NCI-H2081 treated with DMSO at 0.1 percent for 48 hours (cell line): ENCODE measurements around the gene CCM2L.

Experiments
- DNase-seq: peaks from one replicate; lab custom pipeline; 2025; lab: John Stamatoyannopoulos, UW

The CCM2L gene

DNA sequence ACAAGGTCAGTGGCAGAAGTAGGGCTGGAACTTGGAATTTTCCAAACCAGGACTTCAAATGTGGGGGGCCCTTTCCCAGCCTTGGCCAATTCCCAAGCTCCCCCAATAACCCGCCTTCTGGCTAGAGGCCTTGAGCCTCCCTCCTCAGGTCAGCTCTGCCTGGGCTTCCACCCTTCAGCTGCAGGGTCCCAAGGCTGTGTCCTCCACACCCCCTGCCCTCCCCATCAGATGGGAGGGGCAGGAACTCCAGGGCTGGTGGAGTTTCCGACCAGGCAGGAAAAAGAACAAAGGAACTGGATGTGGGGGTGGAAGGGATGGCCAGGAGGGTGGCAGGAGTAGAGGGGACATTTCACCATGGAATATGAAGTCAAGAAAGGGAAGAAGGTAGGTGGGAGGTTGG is at the start of gene CCM2L:
CCM2L (plus strand) TSS at position 338 of the 400 bp plus-strand sequence; CDS start at position 355, 17 bp downstream.
- no peak for DNase-seq

DNA sequence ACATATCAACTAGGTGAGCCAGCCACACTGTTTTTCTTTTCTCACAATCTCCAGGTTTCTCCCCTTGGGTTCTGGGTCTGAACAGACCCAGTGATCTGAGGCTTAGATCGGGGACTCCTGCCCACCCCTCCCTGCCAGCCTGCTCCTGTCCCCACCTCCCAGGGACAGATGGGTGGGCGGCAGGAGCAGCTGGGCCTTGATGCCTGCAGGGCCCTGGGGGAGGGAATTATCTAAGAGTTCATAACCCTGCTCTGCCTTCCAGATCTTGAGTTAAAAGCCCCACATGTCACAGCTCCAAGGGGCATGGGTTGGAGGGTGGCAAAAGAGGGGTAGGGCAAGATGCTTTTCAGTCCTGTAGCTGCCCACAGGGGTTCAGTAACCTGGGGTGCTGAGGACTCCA is 47.5 kb upstream of the CCM2L start:
- DNase-seq: no peak

DNA sequence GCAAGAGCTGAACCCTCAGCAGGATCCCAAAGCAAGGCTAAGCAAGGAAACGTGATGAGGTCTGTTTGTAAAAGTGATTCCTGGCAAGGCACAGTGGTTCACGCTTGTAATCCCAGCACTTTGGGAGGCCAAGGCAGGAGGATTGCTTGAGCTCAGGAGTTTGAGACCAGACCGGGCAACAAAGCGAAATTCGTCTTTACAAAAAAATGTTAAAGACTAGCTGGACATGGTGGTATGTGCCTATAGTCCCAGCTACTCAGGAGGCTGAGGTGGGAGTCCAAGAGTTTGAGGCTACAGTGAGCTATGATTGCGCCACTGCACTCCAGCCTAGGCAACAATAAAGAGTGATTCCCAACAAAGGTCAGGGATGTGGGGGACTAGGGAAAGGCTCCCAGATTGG is 46.3 kb upstream of the CCM2L start:
- DNase-seq: no peak

DNA sequence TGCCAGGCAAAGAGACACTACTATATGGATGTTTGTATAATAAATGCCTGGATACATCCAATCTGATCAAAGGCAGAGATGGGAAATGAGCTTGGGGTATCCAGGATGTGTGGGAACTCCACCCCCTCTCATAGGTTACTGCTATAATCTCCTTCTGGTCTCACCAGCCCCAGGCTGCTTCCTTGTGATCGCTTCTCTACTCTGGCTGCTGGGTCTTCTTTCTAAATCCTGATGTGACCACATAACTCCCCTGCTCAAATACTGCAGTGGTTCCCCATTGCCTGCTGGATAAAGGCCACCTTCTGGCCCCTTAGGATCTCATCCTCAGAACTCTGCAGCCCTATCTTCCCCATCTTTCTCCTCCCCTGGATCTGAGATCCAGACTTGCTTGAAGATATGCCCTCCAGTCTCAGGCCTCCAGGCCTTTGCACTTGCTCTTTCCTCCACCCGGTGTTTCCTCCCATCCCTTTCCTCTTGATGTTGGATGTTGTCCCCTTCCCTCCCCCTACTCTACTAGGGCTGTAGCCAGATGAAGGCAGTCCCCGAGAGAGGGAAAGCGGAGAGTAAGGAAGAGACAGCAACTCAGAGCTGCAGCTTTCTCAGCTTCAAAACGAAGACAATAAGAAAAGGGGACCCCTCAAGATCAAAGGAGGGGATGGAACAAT is 43.1 kb upstream of the CCM2L start:
- no peak for DNase-seq

DNA sequence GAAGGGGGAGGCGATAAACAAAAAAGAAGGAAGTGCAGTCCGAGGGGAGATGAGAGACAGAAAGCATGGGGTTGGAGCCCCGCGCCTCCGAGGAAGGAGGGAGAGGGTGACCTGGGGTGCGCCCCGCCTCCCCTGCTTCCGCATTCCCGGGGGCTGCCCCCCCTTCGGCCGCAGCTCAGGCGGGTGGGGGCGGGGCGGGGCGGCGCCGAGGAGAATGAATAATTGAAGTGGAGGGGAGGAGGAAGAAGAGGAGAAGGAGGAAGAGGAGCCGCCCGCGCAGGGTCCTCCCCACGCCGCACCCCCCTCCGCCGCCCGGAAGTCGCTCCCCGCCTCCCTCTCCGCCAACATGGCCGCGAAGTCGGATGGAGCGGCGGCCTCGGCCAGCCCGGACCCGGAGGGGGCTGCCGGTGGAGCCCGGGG is 42.4 kb upstream of the CCM2L start, which contains the start of gene XKR7:
XKR7 (plus strand) TSS at position 322 of the 420 bp plus-strand sequence; CDS start at position 347, 25 bp downstream.
- DNase-seq: no peak

DNA sequence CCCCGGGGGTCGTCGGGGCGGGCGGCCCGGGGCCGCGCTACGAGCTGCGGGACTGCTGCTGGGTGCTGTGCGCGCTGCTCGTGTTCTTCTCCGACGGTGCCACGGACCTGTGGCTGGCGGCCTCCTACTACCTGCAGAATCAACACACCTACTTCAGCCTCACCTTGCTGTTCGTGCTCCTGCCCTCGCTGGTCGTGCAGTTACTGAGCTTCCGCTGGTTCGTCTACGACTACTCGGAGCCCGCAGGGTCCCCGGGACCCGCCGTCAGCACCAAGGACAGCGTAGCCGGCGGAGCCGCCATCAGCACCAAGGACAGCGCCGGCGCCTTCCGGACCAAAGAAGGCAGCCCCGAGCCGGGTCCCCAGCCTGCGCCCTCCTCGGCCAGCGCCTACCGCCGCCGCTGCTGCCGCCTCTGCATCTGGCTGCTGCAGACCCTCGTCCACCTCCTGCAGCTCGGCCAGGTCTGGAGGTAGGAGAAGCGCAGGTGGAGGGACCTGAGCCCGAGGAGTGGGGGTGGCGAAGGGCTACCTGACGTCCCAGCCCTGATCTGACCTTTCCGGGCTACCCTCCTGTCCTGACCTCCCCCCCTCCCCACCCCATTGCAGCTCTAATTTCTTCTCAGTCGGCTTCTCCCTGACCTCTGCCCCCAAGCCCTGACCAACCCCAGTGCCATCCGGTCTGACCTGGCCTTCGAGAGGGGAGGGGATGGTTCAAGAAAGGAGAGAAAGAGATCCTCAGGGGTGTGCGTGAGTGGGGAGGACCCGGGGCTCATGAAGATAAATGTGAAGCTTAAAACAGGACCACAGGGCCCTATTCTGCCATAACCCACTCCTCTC is 41.7 kb upstream of the CCM2L start:
- no peak for DNase-seq

DNA sequence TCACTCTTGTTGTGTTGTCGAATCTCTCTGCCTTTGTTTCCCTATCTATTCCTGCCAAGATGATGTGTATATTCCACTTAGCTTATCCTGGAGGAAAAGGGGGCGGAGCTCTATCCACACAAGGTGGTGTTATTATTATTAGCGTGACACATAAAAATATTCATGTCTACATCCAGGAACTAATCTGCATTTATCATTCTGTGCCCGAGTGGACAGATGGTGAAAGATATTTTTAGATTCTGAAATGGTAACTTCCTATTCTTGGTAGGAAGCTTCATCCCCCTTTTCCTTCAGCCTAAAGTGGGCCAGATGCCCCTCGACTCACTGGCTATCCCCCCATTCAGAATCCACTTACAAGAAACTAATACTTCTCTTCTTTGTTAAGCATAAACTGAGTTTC is 40.2 kb upstream of the CCM2L start:
- DNase-seq: no peak

DNA sequence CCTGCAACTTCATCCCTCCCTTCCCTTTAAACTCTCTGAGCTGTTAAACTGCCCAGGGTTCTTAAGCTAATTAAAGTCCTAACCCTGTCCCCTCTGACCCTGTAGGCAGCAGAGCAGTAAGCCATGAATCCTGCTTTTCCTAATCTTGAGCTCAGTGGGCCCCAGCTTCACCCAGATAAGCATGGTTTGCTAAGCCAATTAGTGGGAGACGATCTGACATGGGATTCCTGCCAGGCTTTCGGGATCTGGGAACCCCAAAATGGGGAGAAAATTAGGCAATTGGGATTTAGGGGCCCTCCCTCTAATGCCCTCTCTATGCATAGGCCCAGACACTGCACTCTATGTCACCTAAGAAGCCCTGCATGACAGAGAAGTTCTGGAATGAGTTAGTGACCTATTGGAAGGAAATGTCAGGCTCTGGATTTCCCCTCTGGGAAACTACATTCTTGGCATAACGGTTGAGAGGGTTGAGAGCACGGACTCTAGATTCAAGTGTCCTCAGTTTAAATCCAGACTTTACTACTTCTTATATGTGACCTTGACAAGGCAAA is 37.7 kb upstream of the CCM2L start:
- DNase-seq: no peak

DNA sequence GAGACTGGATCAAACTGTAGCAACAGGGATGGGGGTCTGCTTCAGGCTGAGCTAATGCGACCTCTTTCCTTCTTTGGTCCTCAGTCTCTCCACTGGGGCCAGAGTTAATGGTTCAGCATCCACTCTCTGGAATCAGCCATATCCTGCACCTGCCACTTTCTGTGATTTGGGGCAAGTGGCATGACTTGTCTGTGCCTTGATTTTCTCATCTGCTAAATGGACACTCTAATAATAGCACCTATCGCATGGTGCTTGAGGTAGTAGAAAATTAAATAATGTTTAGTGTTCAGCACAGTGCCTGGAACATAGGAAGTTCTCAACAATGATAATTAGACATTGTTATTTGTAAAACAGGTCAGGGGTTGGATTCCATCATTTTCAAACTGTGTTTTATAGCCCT is 35.9 kb upstream of the CCM2L start:
- no peak for DNase-seq

DNA sequence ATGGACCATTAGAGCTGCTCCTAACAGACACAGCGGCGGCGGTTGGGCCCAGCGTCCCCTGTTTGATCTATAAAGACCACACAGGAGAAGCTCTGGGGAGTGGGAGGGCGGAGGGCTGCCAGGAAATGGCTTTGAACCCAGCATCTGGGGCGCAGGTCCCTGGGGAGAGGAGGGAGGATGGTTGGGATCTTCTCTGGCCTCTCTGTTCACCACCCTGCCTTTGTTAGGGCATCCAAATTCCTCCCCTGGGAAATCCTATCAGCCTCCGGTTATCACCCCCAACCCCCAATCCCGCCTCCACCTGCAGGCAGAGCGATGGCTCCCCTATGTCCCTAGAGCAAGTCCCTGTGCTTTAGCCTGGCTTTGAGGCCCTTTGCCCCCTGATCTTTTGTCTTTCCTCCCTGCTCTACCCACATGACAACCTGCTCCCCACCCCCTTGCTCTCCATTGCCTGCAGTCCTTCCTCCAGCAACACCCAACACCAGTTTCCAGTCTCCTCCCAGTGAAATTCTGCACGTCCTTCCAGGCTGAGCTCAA is 35.2 kb upstream of the CCM2L start:
- no peak for DNase-seq

DNA sequence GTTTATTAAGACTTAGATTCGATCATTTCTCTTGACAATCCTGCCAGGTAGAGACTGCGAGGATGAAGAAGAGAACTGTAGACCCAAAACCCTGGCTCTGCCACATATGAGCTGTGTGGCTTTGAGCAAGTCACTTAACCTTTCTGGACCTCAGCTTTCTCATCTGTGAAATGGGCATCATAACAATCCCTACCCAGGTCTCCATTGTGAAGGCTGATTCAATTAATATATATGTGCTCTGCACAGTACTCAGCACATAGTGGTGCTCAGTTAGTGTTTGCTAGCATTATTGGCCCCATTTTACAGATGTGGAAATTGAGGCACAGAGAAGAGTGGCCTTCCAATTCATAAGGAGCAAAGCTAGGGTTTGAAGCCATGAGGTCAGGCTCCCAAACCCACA is 34.4 kb upstream of the CCM2L start:
- DNase-seq: no peak

DNA sequence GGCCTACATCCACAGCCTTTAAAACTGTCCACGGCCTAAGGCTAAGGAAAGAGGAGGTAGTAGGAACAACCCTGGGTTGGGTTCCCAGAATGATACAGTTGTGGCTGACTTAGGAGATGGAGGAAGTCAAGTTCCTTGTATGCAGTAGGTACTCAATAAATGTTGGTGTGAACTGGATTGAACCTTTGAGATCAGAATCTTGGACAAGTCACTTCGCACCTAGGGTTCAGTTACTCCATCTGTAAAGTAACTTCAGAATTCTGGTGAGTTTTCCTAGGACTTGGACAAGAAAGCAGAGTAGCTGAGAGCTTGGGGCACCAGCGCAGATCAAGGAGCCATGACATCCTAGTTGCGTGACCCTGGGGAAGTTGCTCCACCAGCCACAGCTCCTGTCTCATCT is 33.2 kb upstream of the CCM2L start:
- no peak for DNase-seq

DNA sequence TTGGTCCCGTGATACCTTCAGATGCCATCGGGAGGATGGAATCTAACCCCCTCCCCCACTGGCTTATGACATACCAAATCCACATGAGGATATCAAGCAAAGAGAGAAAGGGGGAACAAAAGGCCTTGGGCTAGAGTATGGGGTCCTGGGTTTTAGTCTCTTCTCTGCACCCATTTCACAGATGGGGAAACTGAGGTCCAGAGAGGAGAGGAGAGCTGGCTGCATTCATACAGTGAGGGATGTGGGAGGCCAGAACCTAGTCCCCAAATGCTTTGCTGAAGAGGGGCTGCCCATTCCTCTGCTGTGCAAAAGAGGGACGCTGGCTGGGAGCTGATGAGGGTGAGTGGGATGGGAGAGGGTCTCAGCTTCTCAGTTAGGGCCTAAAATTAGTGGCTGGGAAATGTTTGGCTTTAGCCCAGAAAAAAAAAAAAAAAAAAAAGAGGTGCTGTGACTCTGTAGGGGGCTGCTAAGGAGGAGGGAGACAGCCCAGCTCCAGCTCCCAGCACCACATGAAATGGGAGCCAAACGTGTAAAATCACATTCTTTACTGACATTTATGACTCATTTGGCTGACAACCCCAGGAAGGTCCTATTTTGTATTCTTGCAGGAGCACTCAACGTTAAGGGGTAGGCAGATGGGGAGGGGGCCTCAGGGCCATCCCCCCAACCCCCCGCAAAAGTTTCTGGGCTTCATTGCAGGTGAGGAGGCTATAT is 30.4 kb upstream of the CCM2L start:
- no peak for DNase-seq

DNA sequence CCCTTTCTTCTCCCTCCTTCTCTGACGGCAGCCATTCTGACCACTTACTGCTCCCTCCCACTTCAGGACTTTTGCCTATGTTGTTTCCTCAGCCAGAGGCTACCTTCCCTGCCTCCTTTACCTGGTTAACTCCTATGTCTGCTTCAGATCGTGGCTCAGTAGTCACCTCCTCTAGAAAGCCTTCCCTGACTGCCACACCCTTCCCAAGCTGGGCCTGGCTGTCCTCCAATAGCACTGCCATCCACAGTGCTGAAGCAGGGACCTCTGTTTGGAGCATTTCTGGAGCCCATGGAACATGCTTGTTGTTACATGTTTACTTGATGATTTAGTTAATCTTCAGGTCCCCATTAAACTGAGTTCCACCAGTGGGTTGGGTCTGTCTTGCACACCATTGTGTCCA is 28.5 kb upstream of the CCM2L start:
- no peak for DNase-seq

DNA sequence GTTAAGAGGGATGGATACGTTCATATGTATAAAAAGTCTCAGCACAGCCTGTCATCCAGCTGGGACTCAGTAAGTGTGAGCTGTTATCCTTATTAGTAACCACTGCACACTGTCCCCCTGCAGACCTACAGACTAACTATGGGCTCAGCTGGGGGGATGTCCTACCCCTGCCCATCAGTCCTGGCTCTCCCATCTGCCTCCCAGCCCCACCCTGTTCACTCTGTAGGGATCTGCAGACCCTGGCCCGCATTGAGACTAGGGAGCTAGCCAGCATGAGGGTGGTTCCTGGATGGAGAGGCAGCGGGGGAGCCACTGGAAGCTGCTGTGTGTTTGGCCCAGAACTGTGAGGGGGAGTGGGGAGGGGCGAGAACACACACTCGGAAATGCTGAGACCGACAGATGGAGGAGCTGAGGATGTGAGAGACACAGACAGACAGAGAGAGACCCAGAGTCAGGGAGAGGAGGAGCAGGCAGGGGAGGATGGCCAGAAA is 25.2 kb upstream of the CCM2L start:
- no peak for DNase-seq

DNA sequence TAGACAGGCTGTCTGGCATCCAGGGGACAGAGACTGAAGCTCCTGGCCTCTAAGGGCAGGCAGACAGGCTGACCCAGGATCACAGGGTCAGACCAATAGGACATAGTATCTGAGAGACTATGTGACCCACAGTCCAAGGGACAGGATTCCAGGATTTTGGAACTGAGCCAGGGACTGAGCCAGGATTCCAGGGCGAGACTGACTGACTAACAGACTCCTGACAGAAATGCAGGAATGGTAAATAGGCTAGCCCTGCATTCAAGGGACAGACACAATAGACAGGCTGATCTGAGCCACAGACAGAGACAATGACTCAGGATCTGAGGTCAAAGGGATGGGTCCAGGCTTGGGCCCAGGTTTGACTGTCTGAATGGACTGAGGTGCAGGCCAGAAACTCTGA is 22.5 kb upstream of the CCM2L start:
- no peak for DNase-seq

DNA sequence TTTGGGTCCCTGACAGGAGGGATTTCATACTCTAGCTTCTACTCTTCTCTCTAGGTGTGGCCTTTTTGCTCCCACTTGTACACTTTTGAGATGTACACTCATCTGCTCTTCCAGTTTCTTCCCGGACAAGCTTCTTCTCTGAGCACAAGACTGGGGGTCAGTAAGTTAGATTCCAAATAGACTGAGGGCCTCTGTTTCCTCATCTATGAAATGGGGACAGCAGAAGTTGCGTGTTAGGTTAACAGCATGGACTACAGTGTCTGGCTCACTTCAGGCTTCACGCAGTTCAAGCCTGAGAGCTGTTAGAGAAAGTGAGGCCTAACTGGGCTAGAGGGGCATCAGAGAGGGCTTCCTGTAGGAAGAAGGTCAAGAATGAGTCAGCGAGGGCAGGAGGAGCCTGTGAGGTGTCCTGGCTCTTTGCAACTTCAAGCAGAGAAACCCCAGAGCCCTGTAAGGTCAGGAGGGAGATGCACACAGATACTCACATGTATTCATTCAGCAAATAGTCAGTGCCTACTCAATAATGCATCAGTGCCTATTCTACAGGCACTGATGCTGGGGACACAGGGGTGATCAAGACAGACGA is 21.7 kb upstream of the CCM2L start:
- DNase-seq: no peak

DNA sequence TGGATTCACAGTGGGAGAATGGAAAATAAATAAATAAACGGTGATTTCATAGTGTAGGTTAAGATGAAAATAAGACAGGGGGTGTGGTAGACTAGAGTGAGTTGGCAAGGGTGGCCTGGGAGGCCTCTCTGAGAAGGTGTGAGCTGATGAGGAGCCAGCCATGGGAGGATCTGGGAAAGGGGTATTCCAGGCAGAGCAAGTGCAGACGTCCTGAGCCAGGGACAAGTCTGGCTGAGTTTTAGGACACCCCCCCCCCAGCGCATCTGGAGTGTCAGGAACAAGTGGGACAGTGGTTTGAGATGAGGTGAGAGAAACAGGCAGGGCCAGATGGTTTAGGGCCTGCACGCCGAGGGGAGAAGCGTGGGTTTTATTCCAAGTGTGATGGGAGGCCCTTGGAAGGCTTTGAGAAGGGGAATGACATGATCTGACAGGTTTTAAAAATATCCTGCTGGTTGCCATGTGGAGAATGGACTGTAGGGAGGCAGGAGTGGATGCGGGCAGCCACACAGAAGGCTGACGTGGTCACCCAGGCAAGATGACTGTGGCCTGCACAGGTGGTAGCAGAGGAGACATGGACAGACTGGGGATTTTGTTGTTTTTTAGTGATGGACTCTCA is 21.1 kb upstream of the CCM2L start:
- DNase-seq: no peak

DNA sequence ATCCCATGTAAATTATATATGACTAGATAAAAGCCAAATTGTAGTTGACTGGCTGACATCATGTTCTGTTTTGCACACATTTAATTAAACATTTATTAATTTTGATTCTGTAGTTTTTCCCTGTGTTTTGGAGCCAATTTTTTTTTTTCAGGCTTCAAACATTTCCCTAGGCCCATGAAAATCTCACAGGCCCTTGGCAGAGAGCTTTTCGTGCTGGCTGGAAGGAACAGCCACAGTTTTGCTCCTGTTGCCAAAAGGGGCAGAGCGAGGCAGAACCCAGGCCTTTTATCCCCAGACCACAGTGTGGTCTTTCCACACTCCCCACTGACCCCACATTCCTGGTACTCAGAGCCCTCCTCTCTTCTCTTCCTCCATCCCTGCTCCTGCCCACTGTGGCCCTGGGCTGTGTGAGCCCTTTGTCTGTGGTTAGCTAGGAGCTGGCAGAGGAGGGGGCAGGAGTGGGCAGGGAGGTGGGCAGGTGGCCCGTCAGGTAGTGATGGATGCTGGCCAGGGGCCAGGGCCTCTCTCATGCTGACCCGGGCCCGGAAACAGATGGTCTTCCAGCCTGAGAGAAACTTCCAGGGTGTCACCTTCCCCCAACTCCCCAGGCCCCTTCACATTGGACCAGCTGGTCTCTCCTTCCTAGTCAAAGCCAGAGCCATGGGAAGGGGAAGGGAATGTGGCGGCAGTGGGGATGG is 19.4 kb upstream of the CCM2L start:
- DNase-seq: no peak

DNA sequence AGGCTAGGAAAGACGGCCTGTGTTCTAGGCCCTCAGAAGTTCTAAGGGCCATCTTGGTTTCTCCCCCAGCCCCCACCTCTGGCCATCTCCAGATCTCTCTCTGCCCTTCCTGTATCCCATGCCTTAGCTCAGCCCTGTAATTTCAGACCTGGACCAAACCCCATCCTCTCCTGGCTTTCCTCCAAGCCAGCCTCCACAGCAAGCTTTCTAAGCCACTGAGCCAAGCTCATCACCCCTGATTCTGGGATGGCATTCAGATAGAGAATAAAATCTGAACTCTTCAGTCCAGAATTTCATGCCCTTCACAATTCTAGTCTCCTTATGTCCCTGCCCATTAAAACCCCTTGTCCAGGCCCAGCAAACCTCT is 18.9 kb upstream of the CCM2L start:
- DNase-seq: no peak

DNA sequence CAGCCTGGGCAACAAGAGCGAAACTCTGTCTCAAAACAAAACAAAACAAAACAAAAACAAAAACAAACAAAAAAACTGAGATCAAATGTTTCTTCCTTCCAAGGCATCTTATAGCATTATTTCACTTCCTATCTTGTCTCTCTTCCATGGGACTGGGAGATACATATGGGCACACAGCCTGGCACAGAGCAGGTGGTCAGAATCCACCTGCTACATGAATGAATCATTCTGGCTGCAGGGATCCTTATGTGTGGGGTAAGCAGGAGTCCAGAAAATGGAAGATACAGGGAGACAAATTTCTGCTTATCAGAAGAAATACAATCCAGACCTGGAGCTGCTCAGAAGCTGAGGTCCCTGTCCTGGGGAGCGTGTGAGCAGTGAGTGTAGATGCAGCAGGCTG is 18.2 kb upstream of the CCM2L start:
- no peak for DNase-seq
